ENCODE results near the gene SETD1B. TPM values are rescaled to one million over a fixed set of nuclear protein-coding genes. Genes with fewer than 3 reads are reported as not detected.

Gene SETD1B
- total and polyA plus RNA-seq, 2 experiments from 2014 or later: 2.0 to 2.7 TPM

DNA sequence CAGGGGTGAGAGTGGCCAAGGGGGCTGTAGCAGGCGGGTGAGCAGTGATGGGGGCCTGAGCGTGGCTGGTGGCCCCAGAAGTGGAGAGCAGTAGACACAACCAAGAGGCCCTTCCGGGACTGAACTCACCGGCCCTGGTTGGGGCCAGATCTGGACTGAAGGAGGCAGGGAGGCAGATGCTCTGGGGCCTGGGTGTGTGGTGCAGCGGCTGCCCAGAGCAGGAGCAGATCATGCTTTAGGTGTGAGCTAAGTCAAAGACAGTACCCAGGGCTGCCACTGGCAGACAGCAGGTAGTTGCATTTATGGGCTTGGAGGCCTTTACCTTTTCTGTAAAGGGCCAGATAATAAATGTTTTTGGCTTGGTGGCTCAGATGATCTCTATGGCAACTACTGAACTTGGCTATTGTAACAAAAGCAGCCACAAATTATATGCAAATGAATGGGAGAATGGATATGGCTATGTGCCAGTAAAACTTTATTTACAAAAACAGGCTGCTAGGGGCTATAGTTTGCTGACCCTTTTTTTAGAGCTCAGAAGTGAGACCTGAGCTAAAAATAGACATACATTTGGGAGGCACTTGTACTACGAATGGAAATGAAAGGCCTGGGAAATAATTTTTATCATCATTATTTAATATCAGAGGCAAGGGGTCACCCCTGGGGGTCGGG lies 25.6 kb downstream of the SETD1B start:
- Histone ChIP-seq H4K20me1 (ENCODE audit: insufficient read depth) (no peaks in the 10 kb centered on the region), H3F3A (ENCODE audit: insufficient read depth) (peaks cover 27% of the 10 kb centered on the region), H3K9ac (no peak overlapping the region), H2AFZ (no peak overlapping the region), H3K27me3 (replicated peaks; ENCODE audit: insufficient read depth) (no peaks in the 10 kb centered on the region), H3K79me2 (ENCODE audit: insufficient read depth) (0 out of 2 replicates have a peak, but pooled peaks cover 4% of the 10 kb centered on the region), H3K4me3 (no peak overlapping the region), H3K36me3 (ENCODE audit: low read depth) (peaks cover 18% of the 10 kb centered on the region), H3K4me1 (ENCODE audit: insufficient read depth) (no peaks in the 10 kb centered on the region), H3K9me2 (ENCODE audit: insufficient read depth) (no peaks in the 10 kb centered on the region), H3K27ac (no peak overlapping the region), H3K4me2 (ENCODE audit: unreplicated experiment) (no peak overlapping the region), H3K9me3 (ENCODE audit: low read depth) (no peaks in the 10 kb centered on the region)
- no peak for DNase-seq
- WGBS, 2 experiments (ENCODE audit: low coverage in 1 of 2, low lambda C conversion rate in 2 of 2, missing lambda C conversion rate in 2 of 2): 79 to 85% methylated on average over 7 of the region's 7 CpGs
- no peak for TF ChIP-seq EZH2 (IDR thresholded peaks at IDR 0.05; ENCODE audit: insufficient read depth, poor library complexity, severe bottlenecking)
- no peak for TF ChIP-seq EZH2phosphoT487 (IDR thresholded peaks at IDR 0.05; ENCODE audit: insufficient read depth, low read depth)
- in situ Hi-C loops (cut with MboI): no loop called here

DNA sequence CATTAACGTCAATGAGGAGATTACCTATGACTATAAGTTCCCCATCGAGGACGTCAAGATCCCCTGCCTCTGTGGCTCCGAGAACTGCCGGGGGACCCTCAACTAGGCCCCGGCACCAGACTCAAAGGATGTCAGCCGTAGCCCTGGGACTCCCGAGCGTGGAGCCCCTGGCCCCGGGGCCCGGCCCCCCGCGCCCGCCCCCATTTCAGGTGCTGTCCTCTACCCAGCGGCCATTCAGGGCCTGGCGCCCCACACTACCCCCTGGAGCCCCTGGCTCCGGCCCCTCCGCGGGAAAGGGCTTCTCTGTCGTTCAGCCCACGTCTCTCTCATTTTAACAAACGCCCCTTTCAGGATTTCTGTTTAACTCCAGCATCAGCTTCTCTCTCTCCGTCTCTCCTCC lies 26.3 kb downstream of the SETD1B start:
- Histone ChIP-seq H3K79me2 (ENCODE audit: insufficient read depth) (0 out of 2 replicates have a peak, but pooled peaks cover 4% of the 10 kb centered on the region), H3K9me3 (ENCODE audit: low read depth) (no peaks in the 10 kb centered on the region), H2AFZ (no peak overlapping the region), H4K20me1 (ENCODE audit: insufficient read depth) (no peaks in the 10 kb centered on the region), H3K27ac (no peak overlapping the region), H3K4me2 (ENCODE audit: unreplicated experiment) (no peak overlapping the region), H3K9ac (no peak overlapping the region), H3K27me3 (replicated peaks; ENCODE audit: insufficient read depth) (no peaks in the 10 kb centered on the region), H3K36me3 (ENCODE audit: low read depth) (peaks cover 14% of the 10 kb centered on the region; the same call in 1 of the 2 replicates), H3K4me3 (no peak overlapping the region), H3K9me2 (ENCODE audit: insufficient read depth) (no peaks in the 10 kb centered on the region), H3K4me1 (ENCODE audit: insufficient read depth) (no peaks in the 10 kb centered on the region), H3F3A (ENCODE audit: insufficient read depth) (peaks cover 27% of the 10 kb centered on the region)
- in situ Hi-C loops (cut with MboI): no loop called here
- no peak for DNase-seq
- TF ChIP-seq EZH2phosphoT487 (IDR thresholded peaks at IDR 0.05; ENCODE audit: insufficient read depth, low read depth) (no peak), EZH2 (IDR thresholded peaks at IDR 0.05; ENCODE audit: insufficient read depth, poor library complexity, severe bottlenecking) (no peak)
- 90 to 91% methylated on average over 12 to 22 of the region's 23 CpGs for WGBS, 2 experiments (ENCODE audit: low coverage in 1 of 2, low lambda C conversion rate in 2 of 2, missing lambda C conversion rate in 2 of 2)

DNA sequence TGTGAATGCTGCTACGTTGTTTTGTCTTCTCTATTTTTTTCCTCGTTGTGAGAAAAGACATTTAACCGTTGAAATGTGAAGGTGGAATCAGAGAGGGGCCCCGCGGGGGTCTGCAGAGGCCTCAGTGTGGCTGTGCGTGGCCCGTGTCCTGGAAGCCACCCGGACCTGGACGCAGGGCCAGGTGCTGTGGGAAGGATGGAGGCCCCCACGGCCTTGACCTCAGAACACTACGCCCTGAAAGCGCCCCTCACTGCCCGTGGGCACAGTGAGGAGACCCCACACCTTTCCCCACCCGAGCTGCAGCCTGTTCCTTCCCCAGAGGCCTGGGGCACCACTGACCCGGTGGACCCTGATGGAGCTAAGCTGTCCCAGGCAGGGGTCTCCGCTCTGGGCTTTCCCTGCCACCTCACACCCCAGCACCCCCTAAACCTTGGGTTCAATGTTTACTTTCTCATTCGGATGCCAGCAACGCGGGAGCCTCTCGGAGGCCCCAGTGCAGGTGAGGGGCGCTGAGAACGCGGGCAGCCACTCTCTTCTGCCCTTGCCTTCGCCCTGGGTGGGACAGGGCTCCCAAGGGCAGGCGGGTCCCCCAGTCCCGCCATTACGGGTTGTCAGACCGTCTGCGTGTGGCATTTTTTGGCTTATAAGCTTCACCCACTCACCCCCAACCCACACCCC lies 26.9 kb downstream of the SETD1B start:
- Histone ChIP-seq H3K79me2 (ENCODE audit: insufficient read depth) (0 out of 2 replicates have a peak, but pooled peaks cover 4% of the 10 kb centered on the region), H3K4me3 (no peak overlapping the region), H3K27ac (no peak overlapping the region), H4K20me1 (ENCODE audit: insufficient read depth) (no peaks in the 10 kb centered on the region), H2AFZ (no peak overlapping the region), H3K9me2 (ENCODE audit: insufficient read depth) (no peaks in the 10 kb centered on the region), H3K9ac (no peak overlapping the region), H3K4me2 (ENCODE audit: unreplicated experiment) (no peak overlapping the region), H3K27me3 (replicated peaks; ENCODE audit: insufficient read depth) (no peaks in the 10 kb centered on the region), H3K36me3 (ENCODE audit: low read depth) (peaks cover 14% of the 10 kb centered on the region; the same call in 1 of the 2 replicates), H3F3A (ENCODE audit: insufficient read depth) (peaks cover 27% of the 10 kb centered on the region), H3K4me1 (ENCODE audit: insufficient read depth) (no peaks in the 10 kb centered on the region), H3K9me3 (ENCODE audit: low read depth) (no peaks in the 10 kb centered on the region)
- in situ Hi-C loops (cut with MboI): no loop called here
- DNase-seq: no peak
- WGBS, 2 experiments (ENCODE audit: low coverage in 1 of 2, low lambda C conversion rate in 2 of 2, missing lambda C conversion rate in 2 of 2): 89% methylated on average over 25 to 29 of the region's 29 CpGs
- TF ChIP-seq EZH2phosphoT487 (IDR thresholded peaks at IDR 0.05; ENCODE audit: insufficient read depth, low read depth) (no peak), EZH2 (IDR thresholded peaks at IDR 0.05; ENCODE audit: insufficient read depth, poor library complexity, severe bottlenecking) (no peak)

DNA sequence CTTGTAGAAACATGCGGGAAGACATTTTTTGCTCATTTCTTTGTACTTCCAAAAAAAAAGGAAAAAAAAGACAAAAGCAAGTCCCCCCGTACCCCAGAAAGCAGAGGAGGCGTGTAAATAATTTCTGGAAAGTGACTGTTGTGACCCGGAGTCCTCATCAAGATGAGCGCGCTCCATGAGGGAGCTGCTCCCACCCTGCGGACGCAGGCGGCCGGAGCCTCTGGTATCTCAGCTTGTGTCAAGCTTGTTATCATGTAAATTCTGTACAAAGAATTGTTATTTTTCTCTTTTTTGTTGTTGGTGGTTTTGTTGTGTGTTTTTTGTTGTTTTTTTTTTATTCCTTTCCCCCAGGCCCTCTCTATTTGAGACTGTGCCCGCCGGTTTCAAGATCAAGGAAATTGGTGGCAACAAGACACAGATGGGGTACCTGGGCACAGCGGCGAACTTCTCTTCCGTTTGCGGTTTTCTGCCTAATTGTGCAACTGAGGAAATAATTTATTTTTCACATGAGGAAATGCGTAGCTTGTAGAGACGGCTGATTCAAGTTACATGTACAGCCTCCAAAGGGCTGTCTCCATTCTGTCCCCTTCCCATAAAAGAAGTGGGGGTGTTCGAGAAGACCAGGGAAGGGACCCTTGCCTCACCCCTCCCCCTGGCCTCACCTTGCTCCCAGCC lies 27.9 kb downstream of the SETD1B start:
- 95 to 98% methylated on average over 19 of the region's 19 CpGs for WGBS, 2 experiments (ENCODE audit: low coverage in 1 of 2, low lambda C conversion rate in 2 of 2, missing lambda C conversion rate in 2 of 2)
- Histone ChIP-seq H3K4me2 (ENCODE audit: unreplicated experiment) (no peak overlapping the region), H3K36me3 (ENCODE audit: low read depth) (peaks cover 14% of the 10 kb centered on the region; the same call in 1 of the 2 replicates), H3K9me2 (ENCODE audit: insufficient read depth) (no peaks in the 10 kb centered on the region), H3K27me3 (replicated peaks; ENCODE audit: insufficient read depth) (no peaks in the 10 kb centered on the region), H3F3A (ENCODE audit: insufficient read depth) (peaks cover 27% of the 10 kb centered on the region), H3K9me3 (ENCODE audit: low read depth) (no peaks in the 10 kb centered on the region), H4K20me1 (ENCODE audit: insufficient read depth) (no peaks in the 10 kb centered on the region), H3K79me2 (ENCODE audit: insufficient read depth) (0 out of 2 replicates have a peak, but pooled peaks cover 4% of the 10 kb centered on the region), H3K9ac (no peak overlapping the region), H3K27ac (no peak overlapping the region), H3K4me3 (no peak overlapping the region), H2AFZ (no peak overlapping the region), H3K4me1 (ENCODE audit: insufficient read depth) (no peaks in the 10 kb centered on the region)
- TF ChIP-seq EZH2phosphoT487 (IDR thresholded peaks at IDR 0.05; ENCODE audit: insufficient read depth, low read depth) (no peak), EZH2 (IDR thresholded peaks at IDR 0.05; ENCODE audit: insufficient read depth, poor library complexity, severe bottlenecking) (no peak)
- in situ Hi-C loops (cut with MboI): no loop called here
- no peak for DNase-seq

Data from GM23248 (cell line).